OCI-LY7 (cell line): ENCODE data around the gene KCNE4.

ENCODE experiments used
- CTCF ChIP-seq: fragments of 200-600 bp; sonication (generic); conservative IDR thresholded peaks from 2 replicates; pipeline ENCODE4 v1.5.1; 2014; ENCODE audit warnings: mild to moderate bottlenecking, antibody characterized with exemption, low read length, moderate library complexity, mixed read lengths
- EZH2phosphoT487 ChIP-seq: fragments of 200-600 bp; sonication (generic); IDR thresholded peaks from 2 replicates; pipeline ENCODE4 v1.6.1; 2018; ENCODE audit warnings: low read depth, borderline replicate concordance, mild to moderate bottlenecking, mixed run types, antibody characterized with exemption, low read length, moderate library complexity, mixed read lengths

- no peak for TF ChIP-seq CTCF
- TF ChIP-seq EZH2phosphoT487: no peak
Measured at GRCh38 chr2:223069988-223070387, 18.0 kb downstream of the KCNE4 start.
